Upper lobe of left lung (tissue), 4 donors: ENCODE results near the gene ULBP3.

Source experiments
- CTCF ChIP-seq, 6 experiments: fragments of 450-650 bp in 4 of 6; fragments of 200-600 bp in 2 of 6; sonication (generic) in 2 of 6; IDR thresholded peaks; one replicate each; pipeline ENCODE4 v1.5.1; 2016 to 2019; ENCODE audit warnings: antibody characterized with exemption in 6 of 6
- POLR2AphosphoS5 ChIP-seq, 2 donors: sonication (generic); formaldehyde crosslinking; IDR thresholded peaks; one replicate each; pipeline ENCODE4 v1.5.1; 2017; ENCODE audit warnings: antibody characterized with exemption in 2 of 2

- no peak for TF ChIP-seq CTCF (IDR thresholded peaks at IDR 0.05)
- TF ChIP-seq POLR2AphosphoS5 (IDR thresholded peaks at IDR 0.05), result no peak
Observed at GRCh38 chr6:150058231-150058792, 10.6 kb downstream of the ULBP3 start.
